Gastrocnemius medialis (tissue), 4 donors: Measurements from ENCODE around the gene BAK1.

Experiments
- POLR2A ChIP-seq, 2 donors: fragments of 450-650 bp; IDR thresholded peaks; one replicate each; pipeline ENCODE4 v1.6.1; 2017; ENCODE audit warnings: antibody characterized with exemption in 2 of 2, mild to moderate bottlenecking in 2 of 2, moderate library complexity in 2 of 2
- TF ChIP-seq, protein P1 (sequence below), 5 experiments: fragments of 450-650 bp in 3 of 5; fragments of 200-600 bp in 2 of 5; sonication (generic) in 2 of 5; IDR thresholded peaks in 4 of 5; conservative IDR thresholded peaks in 1 of 5; 1 replicate in 4 of 5; 2 replicates in 1 of 5; pipeline ENCODE4 v1.5.1; 2016 to 2019; ENCODE audit warnings: antibody characterized with exemption in 5 of 5, mild to moderate bottlenecking in 3 of 5, moderate library complexity in 3 of 5

DNA sequence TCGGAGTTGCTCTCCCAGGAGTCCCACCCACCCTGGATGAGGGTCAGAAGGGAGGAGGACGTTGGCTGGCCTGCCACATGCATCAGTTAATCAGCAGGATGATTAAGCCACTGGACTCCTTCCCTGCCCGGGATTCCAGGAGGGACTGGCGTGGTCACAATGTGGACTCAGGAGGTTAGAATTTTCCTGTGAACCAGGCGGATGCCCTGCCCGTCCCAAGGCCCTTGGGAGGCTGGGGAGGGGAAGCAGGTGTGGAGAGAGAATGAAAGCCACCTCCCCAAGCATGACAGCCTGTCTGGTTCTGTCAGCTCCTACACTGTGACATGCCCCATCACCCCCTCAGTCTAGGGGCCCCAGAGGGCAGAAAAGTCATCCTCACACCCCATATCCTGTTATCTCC lies 29.5 kb upstream of the BAK1 start:
- TF ChIP-seq, protein P1, sequence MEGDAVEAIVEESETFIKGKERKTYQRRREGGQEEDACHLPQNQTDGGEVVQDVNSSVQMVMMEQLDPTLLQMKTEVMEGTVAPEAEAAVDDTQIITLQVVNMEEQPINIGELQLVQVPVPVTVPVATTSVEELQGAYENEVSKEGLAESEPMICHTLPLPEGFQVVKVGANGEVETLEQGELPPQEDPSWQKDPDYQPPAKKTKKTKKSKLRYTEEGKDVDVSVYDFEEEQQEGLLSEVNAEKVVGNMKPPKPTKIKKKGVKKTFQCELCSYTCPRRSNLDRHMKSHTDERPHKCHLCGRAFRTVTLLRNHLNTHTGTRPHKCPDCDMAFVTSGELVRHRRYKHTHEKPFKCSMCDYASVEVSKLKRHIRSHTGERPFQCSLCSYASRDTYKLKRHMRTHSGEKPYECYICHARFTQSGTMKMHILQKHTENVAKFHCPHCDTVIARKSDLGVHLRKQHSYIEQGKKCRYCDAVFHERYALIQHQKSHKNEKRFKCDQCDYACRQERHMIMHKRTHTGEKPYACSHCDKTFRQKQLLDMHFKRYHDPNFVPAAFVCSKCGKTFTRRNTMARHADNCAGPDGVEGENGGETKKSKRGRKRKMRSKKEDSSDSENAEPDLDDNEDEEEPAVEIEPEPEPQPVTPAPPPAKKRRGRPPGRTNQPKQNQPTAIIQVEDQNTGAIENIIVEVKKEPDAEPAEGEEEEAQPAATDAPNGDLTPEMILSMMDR (IDR thresholded peaks at IDR 0.05 in 4 of 5, conservative IDR thresholded peaks at IDR 0.05 in 1 of 5), result no peak
- TF ChIP-seq POLR2A (IDR thresholded peaks at IDR 0.05), result no peak
